SHP77 treated with DMSO at 0.1 percent for 48 hours (cell line): ENCODE measurements around the gene SNX9.

Experiments
- DNase-seq: peaks from one replicate; lab custom pipeline; 2025; lab: John Stamatoyannopoulos, UW

SNX9 gene

DNA sequence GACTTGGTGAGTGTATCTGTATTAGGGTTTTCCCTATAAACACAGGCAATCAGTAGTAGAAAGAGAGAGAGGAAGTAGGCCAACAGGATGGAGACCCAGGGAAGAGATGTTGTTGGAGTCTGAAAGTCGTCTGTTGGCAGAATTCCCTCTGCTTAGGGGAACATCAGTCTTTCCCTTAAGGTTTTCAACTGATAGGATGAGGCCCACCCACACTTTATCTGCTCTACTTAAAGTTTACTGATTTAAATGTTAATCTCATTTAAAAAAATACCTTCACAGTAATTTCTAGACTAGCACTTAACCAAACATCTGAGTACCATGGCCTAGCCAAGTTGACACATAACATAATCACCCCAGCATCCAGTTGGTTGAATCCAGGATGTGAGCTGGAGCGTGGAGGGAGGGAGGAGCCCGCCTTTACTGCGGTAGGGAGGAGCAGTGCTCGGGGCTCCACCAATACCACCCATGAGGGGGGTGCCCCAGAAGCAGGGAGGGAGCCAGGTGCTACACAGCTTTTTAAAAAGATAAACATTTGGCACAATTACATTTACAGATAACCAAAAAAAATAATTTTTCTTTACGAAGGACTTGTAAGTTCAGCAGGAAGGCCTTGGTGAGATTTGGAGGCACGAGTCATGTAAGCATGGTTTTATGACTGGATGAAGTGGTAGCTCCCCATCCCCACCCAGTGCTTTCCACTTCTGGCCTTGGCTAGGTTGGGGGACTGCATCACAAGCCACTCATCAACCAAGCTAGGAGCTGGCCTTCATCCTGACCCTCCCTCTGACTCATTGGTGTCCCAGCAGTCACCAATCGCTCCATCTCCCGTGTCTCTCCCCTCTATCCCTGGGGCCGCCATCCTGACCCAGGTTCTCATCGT lies 18.4 kb upstream of the SNX9 start:
- DNase-seq, result no peak

DNA sequence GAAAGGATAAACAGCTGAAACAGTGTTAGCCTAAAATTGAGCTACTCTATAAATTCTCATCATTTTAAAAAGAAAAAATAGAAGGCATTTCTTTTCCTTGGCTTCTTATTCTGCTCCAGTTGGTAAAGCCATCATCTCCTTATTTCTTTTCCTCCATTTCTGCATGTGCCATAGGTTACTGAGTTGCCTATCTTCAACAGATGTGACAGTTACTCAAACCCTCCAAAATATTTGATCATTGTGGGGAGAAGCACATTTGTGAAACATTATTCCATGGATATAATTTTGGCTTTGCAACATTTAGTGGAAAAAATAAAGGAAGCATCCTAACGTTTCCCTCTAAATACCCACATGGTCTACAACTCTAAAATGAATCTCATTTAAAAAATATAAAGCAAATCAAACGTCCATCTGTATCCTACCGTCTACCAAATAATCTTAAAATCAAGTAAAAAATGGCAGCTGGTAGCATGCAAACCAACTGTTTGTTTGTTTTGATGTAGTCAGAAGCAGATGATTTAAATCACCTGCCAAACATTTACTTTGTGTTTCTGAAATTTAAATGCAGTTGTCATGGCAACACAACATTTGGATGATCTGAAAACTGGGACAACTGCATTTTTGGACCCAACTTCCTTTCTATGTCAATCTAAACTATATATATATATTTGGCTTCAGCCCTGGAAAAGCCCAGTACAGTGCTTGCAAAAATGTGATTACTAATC lies 16.8 kb upstream of the SNX9 start:
- no peak for DNase-seq

DNA sequence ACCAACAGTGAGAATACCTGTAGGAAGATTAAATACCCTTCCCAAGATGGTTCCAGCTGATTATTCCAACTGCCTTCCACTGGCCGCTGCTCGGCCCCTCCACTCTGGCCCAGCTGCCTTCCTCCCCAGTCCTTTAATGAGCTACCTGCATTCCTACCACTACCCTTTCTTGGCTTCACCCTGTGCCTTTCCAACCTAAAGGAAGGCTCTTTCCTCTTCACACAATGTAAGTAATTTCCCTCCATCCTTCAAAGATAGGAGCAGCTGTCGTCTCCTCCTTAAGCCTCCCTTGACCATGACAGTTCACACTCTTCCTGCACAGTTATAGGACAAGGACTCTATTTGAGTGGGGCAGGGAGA lies 16.2 kb upstream of the SNX9 start:
- no peak for DNase-seq

DNA sequence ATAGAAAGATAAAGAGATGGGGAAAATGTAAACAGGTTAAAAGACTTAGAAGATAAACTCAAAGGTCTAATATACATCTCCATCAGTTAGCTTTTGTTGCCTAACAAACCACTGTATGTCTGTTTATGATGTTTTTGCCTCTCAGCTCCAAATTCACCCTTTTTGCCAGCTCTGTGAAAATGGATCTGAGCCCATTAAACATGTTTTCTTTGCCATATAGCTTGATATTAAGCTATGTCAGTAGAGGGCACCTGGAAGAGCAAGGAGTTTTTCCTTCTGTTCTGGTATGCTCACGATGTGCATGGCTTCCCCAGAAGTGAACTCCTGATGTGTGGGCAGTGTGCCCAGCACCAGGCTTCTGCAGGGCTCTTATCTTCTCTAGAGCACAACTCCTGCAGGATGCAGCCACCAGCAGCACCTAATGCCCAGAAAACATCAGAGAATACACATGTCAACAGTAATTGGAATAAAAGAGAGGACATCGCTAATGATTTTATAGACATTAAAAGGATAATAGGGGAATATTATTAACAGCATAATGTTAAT lies 14.6 kb upstream of the SNX9 start:
- DNase-seq, result no peak

DNA sequence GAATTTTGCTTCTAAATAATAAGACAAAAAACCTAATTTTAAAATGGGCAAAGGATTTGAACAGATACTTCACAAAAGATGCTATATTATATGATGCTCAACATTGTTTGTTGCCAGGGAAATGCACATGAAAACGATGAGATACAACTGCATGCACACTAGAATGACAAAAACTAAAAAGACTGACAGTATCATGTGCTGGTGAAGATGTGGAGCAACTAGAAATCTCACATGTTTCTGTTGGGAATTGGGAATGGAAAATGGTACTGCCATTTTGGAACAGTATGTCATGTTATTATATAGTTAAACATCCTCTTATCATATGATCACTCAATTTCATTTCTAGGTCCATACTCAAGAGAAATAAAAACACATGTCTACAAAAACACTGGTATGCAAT lies 13.4 kb upstream of the SNX9 start:
- DNase-seq, result no peak

DNA sequence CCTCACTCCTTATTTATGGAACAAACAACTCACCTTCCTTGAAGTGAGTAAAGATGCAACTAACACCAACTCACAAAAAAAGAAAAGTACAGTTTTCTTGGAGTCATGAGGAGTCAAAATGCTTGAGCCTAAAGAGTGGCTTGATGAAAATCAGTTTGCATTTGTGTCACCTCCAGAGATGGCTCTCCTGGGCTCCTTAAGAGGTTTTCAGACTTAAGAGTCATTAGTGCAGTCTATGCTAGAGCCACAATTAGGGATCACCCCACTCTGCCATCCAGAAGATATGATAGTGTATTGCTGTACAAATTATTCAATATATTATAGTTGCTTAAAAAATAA lies 11.9 kb upstream of the SNX9 start:
- no peak for DNase-seq

DNA sequence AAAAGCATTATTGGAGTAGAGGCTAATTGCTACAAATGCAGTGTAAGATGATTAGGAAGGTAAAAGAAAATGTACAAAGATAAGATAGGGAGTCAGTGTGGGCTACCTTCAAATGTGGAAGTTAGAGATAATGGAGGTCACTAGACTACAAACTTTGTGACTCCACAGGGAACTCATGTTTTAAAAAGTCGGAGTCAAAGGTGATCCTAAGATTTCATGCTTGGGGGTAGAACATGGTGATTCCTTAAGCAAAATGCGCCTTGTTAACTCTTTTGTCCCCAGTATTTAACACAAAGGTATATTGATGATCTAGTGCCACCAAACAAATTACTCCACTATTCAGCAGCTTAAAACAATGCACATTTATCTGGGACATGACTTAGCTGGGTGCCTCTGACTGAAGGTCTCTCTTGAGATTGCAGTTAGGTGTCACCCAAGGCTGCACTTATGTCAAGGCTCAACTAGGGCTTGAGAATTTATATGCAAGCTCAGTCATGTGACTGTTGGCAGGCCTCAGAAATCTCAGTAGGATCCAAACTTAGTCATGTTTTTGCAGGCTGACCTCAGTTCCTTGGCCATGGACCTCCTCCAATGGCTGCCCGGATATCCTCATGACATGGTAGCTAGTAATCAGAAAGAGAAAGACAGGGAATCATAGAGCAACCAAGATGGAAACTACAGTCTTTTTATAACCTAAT lies 11.4 kb upstream of the SNX9 start:
- DNase-seq, result no peak

DNA sequence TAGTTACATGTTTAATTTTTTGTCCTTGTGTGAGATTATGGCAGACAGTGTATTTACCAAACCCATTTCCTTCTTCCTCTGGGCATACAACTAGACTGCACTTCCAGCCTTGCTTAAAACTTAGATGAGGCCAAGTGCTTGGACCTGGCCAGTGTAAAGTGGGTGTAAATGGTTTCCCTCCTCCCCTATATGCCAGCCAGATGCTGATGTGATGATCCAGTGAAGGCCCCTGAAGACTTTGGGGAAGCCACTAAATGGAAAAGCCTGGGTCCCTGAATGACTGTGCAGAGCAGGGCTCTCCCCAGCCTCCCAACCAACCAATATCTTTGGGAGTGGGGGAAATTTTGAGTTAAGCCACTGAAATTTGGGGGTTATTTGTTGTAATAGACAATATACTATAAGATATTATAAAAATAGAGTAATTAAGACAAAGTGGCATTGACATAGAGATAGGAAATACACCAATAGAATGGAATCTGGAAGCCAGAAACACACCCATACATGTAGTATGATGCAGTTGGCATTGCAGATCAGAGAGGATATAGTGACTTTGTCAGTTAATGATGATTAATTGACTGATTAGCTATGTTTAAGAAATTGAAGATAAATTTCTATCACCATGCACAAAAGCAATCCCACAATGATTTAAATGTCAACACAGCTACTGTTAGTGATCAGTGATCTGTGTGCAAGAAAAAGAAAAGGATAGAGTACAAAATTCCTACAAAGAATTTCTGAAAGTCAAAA lies 10.4 kb upstream of the SNX9 start:
- DNase-seq, result no peak

DNA sequence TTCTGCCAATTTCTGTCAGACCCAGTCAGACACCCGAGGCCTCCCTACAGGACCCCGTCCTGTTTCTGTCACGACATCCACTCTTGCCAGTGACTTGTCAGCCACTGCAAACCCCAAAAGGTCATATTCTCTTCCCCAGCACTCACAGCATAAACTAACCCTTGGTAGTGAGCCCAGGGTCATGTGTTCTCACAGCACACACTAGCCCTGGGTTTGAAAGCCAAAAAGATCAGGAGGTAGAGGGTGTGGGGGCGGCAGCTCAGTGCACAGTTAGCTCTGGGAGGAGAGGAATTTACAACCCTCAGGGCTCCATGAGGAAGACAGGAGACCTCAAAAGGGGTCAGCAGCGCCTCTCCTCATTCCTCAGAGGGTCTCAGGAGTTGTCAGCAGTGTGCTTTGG lies 9.9 kb upstream of the SNX9 start:
- no peak for DNase-seq

DNA sequence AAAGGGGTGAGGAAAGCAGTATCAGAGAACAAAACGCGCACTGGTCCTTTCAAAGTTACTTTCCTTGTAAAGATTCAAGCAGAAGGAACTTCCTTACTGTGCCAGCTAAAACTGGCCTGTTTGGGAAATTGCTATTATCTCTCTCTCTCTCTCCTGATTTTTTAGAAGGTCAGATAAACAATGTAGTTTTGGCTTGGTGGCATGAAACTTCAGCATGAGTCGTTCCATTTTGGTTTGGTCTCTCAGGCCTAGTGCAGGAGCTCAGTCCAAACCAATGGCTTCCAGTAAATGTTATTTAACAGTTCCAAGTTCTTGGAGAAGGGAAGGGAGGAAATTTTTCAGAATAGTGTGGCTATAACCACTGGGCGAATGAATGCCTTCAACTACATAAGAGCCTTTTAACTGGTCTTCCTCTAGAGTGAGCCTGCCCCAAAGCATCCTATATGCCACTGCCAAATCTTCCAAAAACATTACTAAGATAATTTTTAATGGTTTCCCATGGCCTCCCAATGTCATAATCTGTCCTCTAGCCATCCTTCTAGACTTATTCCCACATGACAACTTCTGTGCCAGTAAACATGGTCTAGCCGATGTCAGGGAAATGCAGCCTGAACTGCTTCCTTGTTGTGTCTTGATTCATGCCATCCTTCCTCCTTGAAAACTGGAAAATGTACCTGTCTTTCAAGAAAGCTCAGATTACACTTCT lies 9.1 kb upstream of the SNX9 start:
- no peak for DNase-seq

DNA sequence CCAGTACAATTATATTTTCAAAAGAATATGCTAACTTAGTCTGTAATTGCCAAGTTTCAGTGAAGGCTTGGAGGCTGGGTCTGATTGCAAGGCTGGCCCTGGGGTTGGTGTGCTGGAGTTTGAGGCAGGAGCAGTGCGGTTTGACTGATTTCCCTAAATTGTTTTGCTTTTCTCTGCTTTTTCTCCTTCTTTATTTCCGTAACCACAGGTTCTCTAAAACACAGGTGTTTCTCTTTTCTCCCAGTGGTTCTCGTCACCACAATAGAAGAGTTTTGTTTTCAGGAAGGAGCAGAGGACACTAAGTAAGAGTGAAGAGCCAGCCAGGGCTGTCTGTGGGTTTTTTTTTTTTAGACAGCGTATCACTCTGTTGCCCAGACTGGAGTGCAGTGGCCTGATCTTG lies 8.2 kb upstream of the SNX9 start:
- no peak for DNase-seq

DNA sequence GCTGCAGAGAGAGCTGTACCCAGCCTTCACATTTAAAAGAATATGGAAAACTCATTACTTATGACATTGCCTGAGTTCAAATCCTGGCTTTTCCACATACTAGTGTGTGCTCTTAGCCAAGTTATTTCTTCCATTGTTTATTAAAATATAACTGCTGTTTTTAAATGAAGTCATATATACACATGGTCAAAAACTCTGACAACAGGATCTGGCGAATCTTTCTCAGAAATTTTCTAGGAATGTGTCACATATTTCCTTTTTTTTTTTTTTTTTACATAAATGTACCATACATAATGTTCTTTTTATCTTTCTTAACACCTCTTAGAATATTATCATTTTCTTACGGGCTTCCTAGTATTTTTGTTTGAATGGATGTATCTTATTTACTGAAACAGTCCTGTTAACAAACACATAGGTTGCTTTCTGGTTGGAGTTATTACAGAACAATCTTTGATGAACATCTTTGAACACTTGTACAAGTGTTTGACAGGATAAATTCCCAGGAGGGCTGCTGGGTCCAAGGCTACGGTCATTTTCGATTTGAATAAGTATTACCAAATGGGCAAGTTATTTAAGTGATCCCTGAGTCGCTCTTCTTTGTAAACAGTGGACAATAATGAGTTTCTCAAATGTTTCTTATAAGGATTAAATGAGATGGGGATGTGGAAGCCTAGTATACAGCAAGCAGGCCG lies 1.6 kb upstream of the SNX9 start:
- DNase-seq, result no peak

DNA sequence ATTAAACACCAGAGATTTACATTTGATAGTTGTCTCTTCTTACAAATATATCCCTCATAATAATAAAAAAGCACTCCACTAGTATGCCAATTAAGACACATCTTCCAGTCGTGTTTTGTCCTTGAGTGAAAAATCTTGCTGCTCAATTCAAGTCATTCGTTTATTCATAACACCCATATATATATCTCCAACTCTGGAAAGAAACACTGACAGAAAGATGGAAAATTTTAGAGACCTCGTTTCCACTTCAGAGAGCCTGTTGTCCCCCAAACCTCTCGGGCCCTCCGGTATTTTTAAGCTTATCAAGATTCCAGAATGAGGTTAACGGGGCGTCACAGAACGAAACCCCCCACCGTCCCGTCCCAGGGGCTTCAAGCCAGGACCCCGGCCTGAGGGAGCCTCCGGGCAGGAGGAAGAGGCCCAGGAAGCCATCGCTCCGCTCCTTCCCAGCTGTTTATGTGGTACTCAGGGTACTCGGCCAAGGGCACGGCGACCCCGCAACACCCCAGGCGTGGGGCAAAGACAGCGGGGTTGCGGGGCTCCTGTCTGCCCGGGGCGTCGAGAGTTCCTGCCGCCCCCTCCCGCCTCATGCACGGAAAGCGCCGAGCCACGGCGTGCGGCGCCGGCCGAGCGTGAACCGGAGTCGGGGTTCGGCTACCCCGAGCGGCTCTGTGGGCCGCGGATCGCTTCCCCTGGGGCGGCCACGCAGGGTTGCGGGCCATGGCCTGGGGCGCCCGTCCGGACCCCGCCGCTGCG lies 623 bp upstream of the SNX9 start:
- no peak for DNase-seq

DNA sequence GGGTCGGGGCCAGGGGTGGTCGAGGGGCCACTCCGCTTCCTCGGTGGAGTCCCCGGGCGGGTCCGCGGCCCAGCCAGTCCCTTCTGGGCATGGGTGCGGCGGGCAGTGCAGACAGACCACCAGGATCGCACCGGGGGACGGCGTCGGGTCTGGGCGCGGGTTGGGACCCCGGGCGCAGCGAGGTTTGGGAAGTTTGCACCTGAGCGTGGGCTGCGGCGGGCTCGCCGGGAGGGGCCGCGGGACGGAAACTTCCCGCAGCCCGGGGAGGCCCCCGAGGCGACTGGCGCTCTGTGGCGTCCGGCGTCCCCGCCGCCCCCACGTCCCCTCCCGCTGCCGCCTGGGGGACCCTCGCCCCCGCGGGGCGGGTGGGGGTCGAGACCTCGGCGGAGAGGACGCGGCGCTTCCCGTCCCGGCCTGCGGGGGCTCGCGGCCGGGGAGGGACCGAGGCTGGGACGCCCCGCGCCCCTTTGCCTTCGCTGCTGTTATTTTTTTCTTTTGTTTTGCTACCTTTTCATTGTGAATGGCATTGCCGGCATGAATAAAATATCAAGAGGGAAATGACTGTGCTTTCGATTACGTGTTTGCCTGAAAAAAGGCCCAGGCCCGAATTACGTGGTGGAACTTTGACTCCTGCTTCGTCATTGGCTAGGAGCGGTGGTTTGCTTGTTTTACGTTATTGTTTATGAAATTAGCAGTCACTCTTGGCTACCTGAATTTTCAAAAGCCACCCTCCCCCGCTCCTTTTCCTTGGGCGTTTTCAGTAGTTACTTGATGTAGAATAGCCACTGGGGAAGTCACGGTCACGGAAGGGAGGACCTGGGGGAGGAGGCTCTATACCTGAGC lies 703 bp downstream of the SNX9 start:
- no peak for DNase-seq

DNA sequence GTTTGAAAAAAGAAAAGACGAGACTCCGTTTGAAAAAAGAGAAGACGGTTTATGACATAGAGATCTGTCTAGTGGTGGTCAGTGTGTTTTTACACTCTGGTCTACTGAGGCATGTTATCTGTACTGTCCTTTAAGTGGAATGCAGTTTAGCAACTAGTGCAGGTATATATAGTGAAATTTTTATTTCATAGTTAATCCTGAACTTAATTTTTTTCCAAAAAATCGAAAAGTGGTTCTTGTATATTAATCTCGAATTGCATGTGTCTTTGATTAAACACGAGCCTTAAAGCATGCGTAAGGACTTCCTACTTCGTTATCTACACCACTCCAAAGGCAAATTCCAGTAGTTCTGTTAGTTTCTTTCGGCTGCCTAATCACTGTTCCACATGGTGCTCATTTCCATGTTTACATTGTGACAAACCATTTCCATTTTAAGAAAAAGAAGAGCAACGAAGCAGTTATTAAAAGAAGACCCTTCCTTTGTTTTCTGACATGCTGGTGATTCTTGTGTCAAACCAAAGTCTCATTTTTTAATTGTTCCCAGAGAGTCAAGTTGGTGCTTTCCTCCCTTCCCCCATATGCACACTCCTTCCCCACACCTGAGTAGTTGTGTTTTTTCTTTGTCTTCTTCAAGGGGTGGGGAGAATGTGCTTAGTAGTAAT lies 2.3 kb downstream of the SNX9 start:
- DNase-seq, result no peak

DNA sequence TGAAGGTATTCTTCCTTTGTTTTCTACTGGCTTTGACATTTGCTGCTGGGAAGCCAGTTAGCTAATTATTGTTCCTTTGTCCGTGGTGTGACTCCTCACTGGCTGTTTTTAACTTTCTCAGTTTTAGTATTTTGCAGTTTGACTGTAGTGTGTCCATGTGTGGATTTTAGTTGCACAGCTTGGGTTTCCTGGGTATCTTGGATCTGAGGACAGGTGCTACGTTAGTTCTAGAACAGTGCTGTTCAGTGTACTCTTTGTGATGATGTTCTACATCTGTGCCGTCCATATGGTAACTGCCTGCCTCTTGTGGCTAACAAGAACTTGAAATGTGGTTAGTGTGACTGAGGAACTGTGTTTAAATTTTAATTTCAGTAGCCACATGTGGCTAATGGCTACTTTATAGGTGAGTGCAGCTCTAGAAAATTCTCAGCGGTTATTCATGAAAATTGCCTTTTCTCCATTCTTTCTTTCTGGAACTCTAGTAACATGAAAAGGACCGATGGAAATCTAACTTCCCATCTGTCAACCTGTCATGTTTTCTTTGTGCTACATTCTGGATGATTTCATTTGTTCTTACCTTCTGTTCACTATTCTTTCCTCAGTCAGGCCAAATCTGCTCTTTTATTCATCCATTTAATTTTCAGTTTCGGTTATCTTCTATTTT lies 7.4 kb downstream of the SNX9 start:
- DNase-seq, result no peak

DNA sequence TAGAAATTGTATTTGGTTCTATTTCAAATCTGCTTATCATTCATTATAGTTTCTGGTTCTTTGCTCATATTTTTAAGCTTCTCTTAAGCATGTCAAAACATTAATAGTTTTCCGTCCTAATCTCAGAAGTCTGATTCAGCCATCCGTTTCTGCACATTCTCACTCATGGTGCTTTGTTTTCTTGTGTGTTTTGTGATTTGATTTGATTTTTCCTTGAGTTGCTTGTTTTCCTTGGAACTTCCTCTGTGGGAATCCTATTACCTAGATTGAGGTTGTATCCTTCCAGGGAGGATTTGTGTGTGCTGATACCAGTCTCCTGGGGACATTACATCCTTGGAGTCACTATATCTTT lies 7.9 kb downstream of the SNX9 start:
- DNase-seq, result no peak
